OCI-M1 (cell line): ENCODE measurements around the gene HSPA4L.

Experiments used
- DNase-seq: peaks from one replicate; lab custom pipeline; 2025; lab: John Stamatoyannopoulos, UW

HSPA4L gene

GRCh38 chr4:127782275-127783025 lies at the start of gene HSPA4L:
HSPA4L (plus strand) TSS chr4:127782322; CDS start chr4:127782551, 229 bp downstream.
- DNase-seq, result peak; percentile 88

GRCh38 chr4:127732623-127733328 lies 49.3 kb upstream of the HSPA4L start:
- DNase-seq, result peak; percentile 79

- DNase-seq, result peak; percentile 8
These were observed 47.1 kb upstream of the HSPA4L start for GRCh38 chr4:127734976-127735375.

- DNase-seq, result peak; percentile 68
These were observed 44.8 kb upstream of the HSPA4L start for GRCh38 chr4:127737295-127737694.

- no peak for DNase-seq
These were observed 40.9 kb upstream of the HSPA4L start for GRCh38 chr4:127741247-127741646.

GRCh38 chr4:127747883-127748282 lies 34.2 kb upstream of the HSPA4L start:
- no peak for DNase-seq

GRCh38 chr4:127748957-127749356 lies 33.2 kb upstream of the HSPA4L start:
- no peak for DNase-seq

- DNase-seq, result no peak
These were observed 25.2 kb upstream of the HSPA4L start for GRCh38 chr4:127756906-127757305.

- peak; percentile 16 for DNase-seq
These were observed 22.8 kb upstream of the HSPA4L start for GRCh38 chr4:127759228-127759820.

- no peak for DNase-seq
These were observed 22.2 kb upstream of the HSPA4L start for GRCh38 chr4:127759893-127760292.

- DNase-seq, result no peak
These were observed 10.4 kb upstream of the HSPA4L start for GRCh38 chr4:127771535-127772275.

GRCh38 chr4:127772769-127773671 lies 9.1 kb upstream of the HSPA4L start:
- no peak for DNase-seq

- no peak for DNase-seq
These were observed 6.3 kb upstream of the HSPA4L start for GRCh38 chr4:127775843-127776242.

GRCh38 chr4:127776620-127777019 lies 5.5 kb upstream of the HSPA4L start:
- no peak for DNase-seq

- no peak for DNase-seq
These were observed 4.6 kb upstream of the HSPA4L start for GRCh38 chr4:127777487-127777886.

- no peak for DNase-seq
These were observed 4.0 kb upstream of the HSPA4L start for GRCh38 chr4:127778102-127778501.

GRCh38 chr4:127780598-127780997 lies 1.5 kb upstream of the HSPA4L start:
- no peak for DNase-seq

- DNase-seq, result no peak
These were observed 660 bp upstream of the HSPA4L start for GRCh38 chr4:127781300-127782024.

- no peak for DNase-seq
These were observed 172 bp upstream of the HSPA4L start for GRCh38 chr4:127782025-127782274.

GRCh38 chr4:127783026-127783769 lies 1.1 kb downstream of the HSPA4L start:
- DNase-seq, result peak; percentile 78
